HG03432 (cell line): Measurements from ENCODE around the gene ATXN7L3B.

Experiments
- ATAC-seq: cut with Tn5 transposase; IDR thresholded peaks from one replicate; pipeline ENCODE4 v1.9.1; 2021; ENCODE audit warnings: mild to moderate bottlenecking, moderate library complexity; ENCODE audit not compliant: unreplicated experiment

The ATXN7L3B gene

GRCh38 chr12:74547249-74547648, 9.6 kb downstream of the ATXN7L3B start:
- ATAC-seq = no peak

GRCh38 chr12:74551291-74551690, 13.7 kb downstream of the ATXN7L3B start:
- no peak for ATAC-seq

- no peak for ATAC-seq
Measured at GRCh38 chr12:74552201-74552600, 14.6 kb downstream of the ATXN7L3B start.

- ATAC-seq = no peak
Measured at GRCh38 chr12:74559728-74560127, 22.1 kb downstream of the ATXN7L3B start.

GRCh38 chr12:74563927-74564326, 26.3 kb downstream of the ATXN7L3B start:
- no peak for ATAC-seq

- no peak for ATAC-seq
Measured at GRCh38 chr12:74578486-74578885, 40.9 kb downstream of the ATXN7L3B start.

- ATAC-seq = no peak
Measured at GRCh38 chr12:74579446-74579845, 41.8 kb downstream of the ATXN7L3B start.

- no peak for ATAC-seq
Measured at GRCh38 chr12:74579981-74580380, 42.3 kb downstream of the ATXN7L3B start.

- ATAC-seq = no peak
Measured at GRCh38 chr12:74581439-74581838, 43.8 kb downstream of the ATXN7L3B start.

GRCh38 chr12:74584483-74585062, 46.9 kb downstream of the ATXN7L3B start:
- ATAC-seq = no peak

GRCh38 chr12:74586251-74586650, 48.6 kb downstream of the ATXN7L3B start:
- no peak for ATAC-seq
